Measurements from ENCODE around the gene NBAS. TPM values are rescaled to one million over a fixed set of nuclear protein-coding genes. Genes with fewer than 3 reads are reported as not detected.

Gene NBAS
- total and polyA plus RNA-seq, 2 of the 13 experiments (the other 11 are each of a cell fraction or from before 2014, with no cell fraction given), result 33.6 to 58.7 TPM

GRCh38 chr2:15195813-15196212, 365.3 kb downstream of the NBAS start:
- CTCF ChIA-PET (ENCODE audit: low intra/inter-chr PET ratio, low total read pairs), result no interaction called here
- DNase-seq (ENCODE audit: low spot score), result no peak
- FAIRE-seq, result no peak

GRCh38 chr2:15191789-15192188, 369.3 kb downstream of the NBAS start:
- Histone ChIP-seq H3K27ac (ENCODE audit: extremely low read length, insufficient read depth, low read length) (no peak overlapping the region), H3K9ac (ENCODE audit: insufficient read depth, low read depth, low read length) (no peak overlapping the region), H3K9me3 (ENCODE audit: low read length) (no peaks in the 10 kb centered on the region), H4K20me1 (ENCODE audit: insufficient read depth, low read length) (no peaks in the 10 kb centered on the region), H3K36me3 (replicated peaks in 1 of 2; ENCODE audit: control insufficient read depth in 1 of 2, insufficient read depth in 2 of 2, low read length in 2 of 2) (peaks cover 2 to 16% of the 10 kb centered on the region in 2 experiments; a peak in 4 of 5 replicates), H3K4me1 (ENCODE audit: insufficient read depth, low read length) (no peaks in the 10 kb centered on the region), H3K79me2 (ENCODE audit: insufficient read depth, low read length) (no peaks in the 10 kb centered on the region), H3K4me3 (replicated peaks in 1 of 3; ENCODE audit: insufficient read depth in 1 of 3, low read depth in 2 of 3, low read length in 3 of 3) (no peak overlapping the region), H3K4me2 (ENCODE audit: low read depth, low read length) (no peak overlapping the region), H2AFZ (ENCODE audit: low read length) (no peak overlapping the region), H3K27me3 (ENCODE audit: control insufficient read depth in 1 of 2, insufficient read depth in 2 of 2, low read length in 2 of 2) (no peaks in the 10 kb centered on the region)
- no peak for FAIRE-seq
- ChIA-PET POLR2A (no interaction called here), CTCF (ENCODE audit: low intra/inter-chr PET ratio, low total read pairs) (no interaction called here)
- ATAC-seq, result no peak
- no TSS peak for BruUV-seq (replicated peaks)
- in situ Hi-C loops (cut with HindIII; ENCODE audit: extremely low pct_ligation_motif_present, low pct_unique_long_range_greater_than_20kb) (no loop called here), intact Hi-C loops (cut with micrococcal nuclease; ENCODE audit: unreplicated experiment) (no loop called here)
- WGBS (ENCODE audit: low lambda C conversion rate), result 96% methylated on average over 4 of the region's 4 CpGs
- no peak for DNase-seq (ENCODE audit: low spot score)
- TF ChIP-seq ZNF512B (CRISPR knock-in tag; IDR thresholded peaks at IDR 0.05; ENCODE audit: borderline replicate concordance) (no peak), KMT2B (CRISPR knock-in tag; IDR thresholded peaks at IDR 0.05) (no peak), KLF11 (CRISPR knock-in tag; IDR thresholded peaks at IDR 0.05) (no peak), TARDBP (CRISPR knock-in tag; IDR thresholded peaks at IDR 0.05) (no peak), ZNF333 (CRISPR knock-in tag; IDR thresholded peaks at IDR 0.05; ENCODE audit: borderline replicate concordance) (no peak), ZNF766 (CRISPR knock-in tag; IDR thresholded peaks at IDR 0.05; ENCODE audit: borderline replicate concordance) (no peak), SRSF4 (IDR thresholded peaks at IDR 0.05; ENCODE audit: low read depth, low read length, poor library complexity, severe bottlenecking) (no peak), REXO4 (CRISPR knock-in tag; IDR thresholded peaks at IDR 0.05; ENCODE audit: borderline replicate concordance) (no peak), ZNF451 (CRISPR knock-in tag; IDR thresholded peaks at IDR 0.05) (no peak), ZNF251 (CRISPR knock-in tag; IDR thresholded peaks at IDR 0.05) (no peak), ZNF44 (CRISPR knock-in tag; IDR thresholded peaks at IDR 0.05) (no peak), FOXJ3 (CRISPR knock-in tag; IDR thresholded peaks at IDR 0.05; ENCODE audit: borderline replicate concordance) (no peak), HNF4G (IDR thresholded peaks at IDR 0.05; ENCODE audit: borderline replicate concordance, low read depth, low read length) (no peak), HNF4G (CRISPR knock-in tag; IDR thresholded peaks at IDR 0.05; ENCODE audit: borderline replicate concordance, low read depth) (no peak), ISL2 (CRISPR knock-in tag; IDR thresholded peaks at IDR 0.05) (no peak), HNF4A (CRISPR knock-in tag; IDR thresholded peaks at IDR 0.05) (no peak), SNRNP70 (IDR thresholded peaks at IDR 0.05; ENCODE audit: low read depth, low read length) (no peak)

More at GRCh38 chr2:15195813-15196212, 365.3 kb downstream of the NBAS start:
- no peak overlapping the region for H2AFZ ChIP-seq (ENCODE audit: low read length)
- 96% methylated on average over 4 of the region's 4 CpGs for WGBS (ENCODE audit: low lambda C conversion rate)
- H3K27ac ChIP-seq (ENCODE audit: extremely low read length, insufficient read depth, low read length), result no peak overlapping the region
- in situ Hi-C loops (cut with HindIII; ENCODE audit: extremely low pct_ligation_motif_present, low pct_unique_long_range_greater_than_20kb), result no loop called here
- H3K9ac ChIP-seq (ENCODE audit: insufficient read depth, low read depth, low read length), result no peak overlapping the region
- no peak overlapping the region for H3K4me2 ChIP-seq (ENCODE audit: low read depth, low read length)
- BruUV-seq (replicated peaks), result no TSS peak
- no peak overlapping the region for H3K4me3 ChIP-seq (replicated peaks in 1 of 3; ENCODE audit: insufficient read depth in 1 of 3, low read depth in 2 of 3, low read length in 3 of 3)
- TF ChIP-seq SRSF1 (optimal IDR thresholded peaks at IDR 0.05; ENCODE audit: low read depth, low read length) (no peak), ZFP36L1 (CRISPR knock-in tag; IDR thresholded peaks at IDR 0.05) (no peak), GTF2F1 (IDR thresholded peaks at IDR 0.05; ENCODE audit: low read length) (no peak)
- H4K20me1 ChIP-seq (ENCODE audit: insufficient read depth, low read length), result no peaks in the 10 kb centered on the region
- POLR2A ChIA-PET, result no interaction called here
- 0 out of 2 replicates have a peak, but pooled peaks cover 4% of the 10 kb centered on the region for H3K4me1 ChIP-seq (ENCODE audit: insufficient read depth, low read length)
- H3K27me3 ChIP-seq (ENCODE audit: control insufficient read depth in 1 of 2, insufficient read depth in 2 of 2, low read length in 2 of 2), result no peaks in the 10 kb centered on the region
- ATAC-seq, result no peak
- no peaks in the 10 kb centered on the region for H3K9me3 ChIP-seq (ENCODE audit: low read length)
- intact Hi-C loops (cut with micrococcal nuclease; ENCODE audit: unreplicated experiment), result no loop called here
- H3K79me2 ChIP-seq (ENCODE audit: insufficient read depth, low read length), result no peaks in the 10 kb centered on the region
- no peaks in the 10 kb centered on the region for H3K36me3 ChIP-seq (replicated peaks in 1 of 2; ENCODE audit: control insufficient read depth in 1 of 2, insufficient read depth in 2 of 2, low read length in 2 of 2)

Measured in HepG2 (cell line).